Activated CD4-positive, alpha-beta T cell treated with anti-CD3 and anti-CD28 coated beads for 1 hour (primary cell): ENCODE data around the gene MAN1C1.

Experiments used
- DNase-seq: peaks from one replicate; pipeline ENCODE4 v3.0.0-alpha.2; 2020

Gene MAN1C1

DNA sequence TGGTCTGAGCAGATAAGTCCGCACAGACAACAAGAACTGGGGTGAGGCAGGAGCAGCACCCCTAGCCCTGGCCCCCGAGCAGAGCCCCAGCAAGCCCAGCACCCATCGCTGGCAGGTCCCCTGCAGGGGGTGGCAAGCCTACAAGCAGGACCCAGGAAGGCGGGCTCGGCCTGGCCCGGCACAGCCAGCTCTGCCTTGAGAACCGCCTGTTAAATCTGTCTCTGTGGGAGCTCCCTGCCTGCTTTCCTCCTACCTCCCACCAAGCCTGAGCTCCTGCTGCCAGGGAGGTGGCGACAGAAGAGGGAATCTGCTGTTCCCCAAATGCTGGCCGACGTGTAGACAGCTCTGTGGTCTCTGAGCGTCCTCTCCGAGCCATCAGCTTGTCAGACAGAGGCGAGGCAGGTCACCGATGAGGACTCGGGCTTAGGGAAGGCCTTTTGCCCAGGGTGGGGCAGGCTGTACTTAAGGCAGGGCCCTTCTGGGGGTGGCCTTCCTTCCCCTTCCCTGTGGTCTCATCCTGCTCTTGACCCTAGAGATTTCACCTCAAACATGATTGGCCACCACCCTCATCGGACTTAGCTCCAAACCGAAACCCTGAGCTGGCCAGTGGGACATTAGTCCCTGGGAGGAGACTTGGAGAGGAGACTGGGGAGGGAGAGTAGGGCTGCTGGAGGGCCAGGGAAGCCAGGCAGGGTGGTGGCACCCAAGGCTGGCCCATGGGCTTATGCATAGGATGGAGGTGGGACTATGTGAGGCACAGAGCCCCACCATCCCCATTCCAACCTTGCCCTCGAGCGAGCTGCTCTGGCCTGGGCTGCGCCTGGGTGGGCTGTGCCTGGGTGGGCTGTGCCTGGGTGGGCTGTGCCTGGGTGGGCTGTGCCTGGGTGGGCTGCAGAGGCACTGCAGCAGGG is 191.1 kb downstream of the MAN1C1 start:
- DNase-seq = no peak

DNA sequence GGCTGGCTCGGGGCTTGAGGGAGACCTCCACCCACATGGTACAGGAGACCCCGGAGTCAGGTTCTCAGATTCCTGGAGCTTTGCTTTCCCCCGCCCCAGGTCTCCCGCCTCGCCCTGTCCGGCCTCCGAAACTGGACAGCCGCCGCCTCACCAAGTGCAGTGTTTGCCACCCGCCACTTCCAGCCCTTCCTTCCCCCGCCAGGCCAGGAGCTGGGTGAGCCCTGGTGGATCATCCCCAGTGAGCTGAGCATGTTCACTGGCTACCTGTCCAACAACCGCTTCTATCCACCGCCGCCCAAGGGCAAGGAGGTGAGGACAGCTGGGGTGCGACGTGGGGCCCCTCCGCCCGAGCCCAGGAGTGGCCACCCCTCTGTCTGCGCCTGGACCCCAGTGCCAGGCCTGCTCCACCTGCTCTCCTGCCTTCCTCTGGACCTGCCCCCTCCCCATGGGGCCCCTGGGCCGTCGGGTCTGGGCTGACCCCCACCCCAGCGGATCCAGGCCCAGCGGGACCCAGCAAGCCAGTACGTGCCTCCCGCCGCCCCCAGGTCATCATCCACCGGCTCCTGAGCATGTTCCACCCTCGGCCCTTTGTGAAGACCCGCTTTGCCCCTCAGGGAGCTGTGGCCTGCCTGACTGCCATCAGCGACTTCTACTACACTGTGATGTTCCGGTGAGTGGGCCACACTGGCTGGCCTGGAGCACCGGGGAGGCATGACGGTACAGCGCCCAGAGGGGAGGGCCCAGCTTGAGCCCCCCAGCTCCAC is 192.1 kb downstream of the MAN1C1 start:
- no peak for DNase-seq

DNA sequence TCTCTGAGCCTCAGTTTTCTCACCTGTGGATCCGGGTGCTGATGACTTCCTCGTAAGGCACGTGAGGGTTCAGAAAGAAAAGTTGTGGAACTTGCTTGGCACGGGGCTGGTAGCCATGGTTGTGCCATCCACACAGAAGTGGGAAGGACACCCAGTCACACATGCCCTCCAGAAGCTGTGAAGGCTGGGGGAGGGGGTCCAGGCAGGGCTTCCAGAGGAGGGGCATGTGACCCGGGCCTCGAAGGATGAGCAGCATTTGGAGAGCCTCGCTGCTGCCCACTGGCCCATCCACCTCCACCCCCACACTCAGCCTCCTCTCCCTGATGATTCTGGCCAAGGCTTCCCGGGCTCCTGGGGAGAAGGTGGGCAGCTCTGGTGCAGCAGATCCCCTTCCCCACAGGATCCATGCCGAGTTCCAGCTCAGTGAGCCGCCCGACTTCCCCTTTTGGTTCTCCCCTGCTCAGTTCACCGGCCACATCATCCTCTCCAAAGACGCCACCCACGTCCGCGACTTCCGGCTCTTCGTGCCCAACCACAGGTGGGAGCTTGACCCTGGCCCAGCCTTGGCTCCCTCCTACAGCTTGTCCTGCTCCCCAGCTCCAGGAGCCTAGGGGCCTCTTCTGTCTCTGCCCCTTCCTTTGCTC is 192.8 kb downstream of the MAN1C1 start:
- DNase-seq = no peak

DNA sequence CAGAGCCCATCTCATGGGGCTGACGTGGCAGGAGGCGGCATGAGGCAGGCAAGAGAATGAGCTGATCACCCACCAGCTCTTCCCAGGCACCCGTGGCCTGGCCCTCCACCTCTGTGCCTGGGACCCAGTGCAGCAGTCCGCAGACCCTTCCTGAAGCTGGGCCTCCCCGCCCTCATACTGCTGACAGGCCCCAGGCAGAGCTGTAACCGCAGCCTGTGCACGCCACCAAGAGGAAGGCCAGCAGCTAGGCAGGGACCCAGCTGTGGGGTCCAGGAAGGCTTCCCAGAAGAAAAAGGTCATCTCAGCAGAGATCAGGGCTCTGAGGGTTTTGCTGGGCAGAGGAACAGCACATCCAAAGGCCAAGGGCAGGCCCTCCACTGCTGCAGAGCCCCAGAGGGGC is 193.3 kb downstream of the MAN1C1 start:
- no peak for DNase-seq

DNA sequence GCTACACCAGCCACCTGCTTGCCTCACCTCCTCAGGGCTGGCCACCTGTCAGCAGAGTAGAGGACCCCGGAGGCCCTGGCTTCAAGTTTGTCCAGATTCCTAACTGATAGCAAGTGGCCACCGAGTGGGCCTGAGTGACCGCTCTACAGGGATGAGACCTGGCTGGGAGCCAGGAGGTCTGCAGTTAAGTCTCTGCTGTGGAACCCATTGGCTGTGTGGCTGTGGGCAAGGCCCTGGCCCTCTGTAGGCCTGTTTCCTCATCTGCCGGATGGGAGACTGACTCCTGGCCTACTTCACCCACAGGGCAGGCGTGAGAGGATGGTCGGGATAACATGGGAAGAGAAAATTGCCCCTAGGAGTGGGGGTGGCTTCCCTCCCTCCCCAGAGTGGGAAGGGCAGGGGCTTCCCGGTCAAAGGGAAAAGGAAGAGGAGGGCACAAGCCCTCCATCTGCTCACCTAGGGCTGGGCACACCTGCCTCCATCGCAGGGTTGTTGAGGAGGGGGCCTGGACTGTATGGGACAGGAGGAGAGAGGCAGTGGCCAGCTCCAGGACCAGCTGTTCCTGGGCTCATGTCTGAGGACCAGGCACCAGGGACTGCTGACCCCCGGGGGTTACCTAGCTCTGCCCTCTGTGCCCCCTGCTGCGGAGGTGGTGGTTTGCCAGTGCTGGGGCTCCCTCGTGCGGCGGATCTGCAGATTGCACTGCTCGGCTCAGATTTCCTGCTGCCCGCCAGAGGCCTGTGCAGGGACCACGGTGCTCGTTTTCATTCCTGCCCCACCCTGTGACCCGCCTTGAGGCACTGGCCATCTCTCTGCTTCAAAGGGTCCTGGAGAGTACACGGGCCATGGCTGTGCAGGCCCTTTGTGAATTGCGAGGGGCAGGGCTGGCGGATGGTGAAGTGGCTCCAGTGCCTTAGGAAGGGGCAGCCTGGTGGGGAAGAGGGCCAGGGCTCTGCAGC is 194.0 kb downstream of the MAN1C1 start:
- peak; percentile 70 for DNase-seq

DNA sequence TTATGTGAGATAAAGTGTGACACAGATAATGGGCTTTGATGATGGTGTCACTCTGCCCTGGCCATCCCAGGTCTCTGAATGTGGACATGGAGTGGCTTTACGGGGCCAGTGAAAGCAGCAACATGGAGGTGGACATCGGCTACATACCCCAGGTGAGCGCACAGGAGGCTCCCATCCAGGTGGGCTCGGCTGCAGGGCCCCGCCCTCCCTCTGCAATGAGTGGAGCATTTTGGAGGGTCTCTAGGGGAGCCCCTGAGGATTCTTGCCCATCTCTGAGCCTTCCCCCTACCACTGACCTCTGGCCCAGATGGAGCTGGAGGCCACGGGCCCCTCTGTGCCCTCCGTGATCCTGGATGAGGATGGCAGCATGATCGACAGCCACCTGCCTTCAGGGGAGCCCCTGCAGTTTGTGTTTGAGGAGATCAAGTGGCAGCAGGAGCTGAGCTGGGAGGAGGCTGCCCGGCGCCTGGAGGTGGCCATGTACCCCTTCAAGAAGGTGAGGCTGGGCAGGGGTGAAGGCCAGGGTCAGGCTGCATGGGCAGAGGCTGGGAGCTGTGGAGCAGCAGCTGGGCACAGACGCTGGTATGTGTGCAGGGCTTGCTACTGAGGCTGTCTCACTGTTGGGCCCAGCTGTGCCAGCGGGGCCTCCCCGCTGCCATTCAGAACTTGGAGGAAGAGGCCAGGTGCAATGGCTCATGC is 194.9 kb downstream of the MAN1C1 start:
- no peak for DNase-seq

DNA sequence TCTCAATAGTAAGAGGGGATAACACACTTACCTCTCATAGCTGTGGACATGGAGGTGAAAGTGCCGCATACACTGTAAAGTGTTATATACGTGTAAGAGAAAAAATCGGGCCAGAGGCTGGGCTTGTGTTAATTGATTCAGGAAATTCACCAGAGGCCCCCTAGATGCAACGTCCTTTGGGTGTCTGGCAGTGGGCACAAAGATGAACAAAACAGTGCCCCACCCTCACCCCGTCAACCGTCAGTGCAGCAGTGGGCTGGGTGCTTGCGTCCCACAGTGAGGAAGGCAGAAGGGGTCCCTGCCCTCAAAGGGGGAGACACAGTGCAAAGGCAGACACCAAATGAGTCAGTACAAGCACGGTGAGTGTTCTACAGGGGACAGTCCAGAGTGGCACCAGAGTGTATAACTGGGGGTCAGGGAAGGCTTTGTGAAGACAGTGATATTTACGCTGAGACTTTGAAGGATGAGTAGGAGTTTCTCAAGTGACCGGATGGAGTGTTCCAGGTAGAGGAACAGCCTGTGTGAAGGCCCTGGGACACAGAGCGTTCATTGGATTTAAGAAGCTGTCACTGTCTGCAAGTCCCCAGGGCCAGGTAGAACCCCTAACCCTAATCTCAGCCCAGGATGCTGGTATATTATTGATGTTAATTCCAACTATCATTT is 196.6 kb downstream of the MAN1C1 start:
- no peak for DNase-seq

DNA sequence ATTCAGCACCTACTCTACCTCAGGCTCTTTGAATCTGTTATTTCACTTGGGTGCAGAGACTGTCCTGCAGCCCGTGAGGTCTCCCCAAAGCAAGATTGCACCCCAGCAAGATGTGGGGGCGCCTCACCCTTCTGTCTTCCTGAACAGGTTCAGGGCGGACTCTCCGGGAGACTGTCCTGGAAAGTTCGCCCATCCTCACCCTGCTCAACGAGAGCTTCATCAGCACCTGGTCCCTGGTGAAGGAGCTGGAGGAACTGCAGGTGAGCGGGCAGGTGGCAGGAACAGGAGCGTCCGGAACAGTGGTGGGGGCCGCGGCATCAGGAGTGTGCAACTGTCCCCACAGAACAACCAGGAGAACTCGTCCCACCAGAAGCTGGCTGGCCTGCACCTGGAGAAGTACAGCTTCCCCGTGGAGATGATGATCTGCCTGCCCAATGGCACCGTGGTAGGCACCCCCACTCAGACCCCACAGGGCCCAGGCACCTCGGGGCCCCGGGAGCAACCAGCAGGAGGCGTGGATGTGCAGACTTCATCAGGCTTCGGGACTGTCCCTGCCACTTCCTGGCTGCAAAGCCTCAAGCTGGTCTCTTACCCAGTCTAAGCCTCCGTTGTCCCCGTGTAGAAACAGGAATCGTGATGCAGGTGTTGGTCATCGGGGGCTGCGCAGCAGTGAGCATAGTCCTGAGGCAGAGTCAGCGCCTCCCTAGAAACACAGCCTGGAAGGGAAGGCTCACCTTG is 197.3 kb downstream of the MAN1C1 start:
- no peak for DNase-seq

DNA sequence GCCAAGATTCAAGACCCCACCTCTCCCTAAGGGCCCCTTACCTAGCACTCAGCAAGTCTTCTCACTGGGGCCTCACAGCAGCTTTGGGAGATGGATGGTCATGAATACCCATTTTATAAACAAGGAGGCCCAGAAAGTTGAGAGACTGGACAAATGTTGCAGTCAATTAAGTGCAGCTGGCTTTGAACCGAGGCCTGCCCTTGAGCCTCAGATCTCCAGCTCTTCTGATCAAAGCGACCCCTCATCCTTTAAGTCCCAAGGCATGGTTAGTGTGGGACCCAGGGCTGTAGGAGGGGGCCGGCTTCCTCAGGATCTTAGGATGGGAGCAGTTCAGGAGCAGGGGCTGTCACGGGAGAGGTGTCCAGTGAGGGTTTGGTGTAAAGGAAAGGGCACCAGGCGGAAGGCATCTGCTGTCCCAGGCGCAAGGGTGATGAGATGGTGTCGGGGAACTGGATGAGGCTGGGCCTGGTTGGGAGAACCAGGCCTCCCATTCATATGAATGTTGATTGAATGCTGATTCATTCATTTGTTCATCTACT is 198.0 kb downstream of the MAN1C1 start:
- no peak for DNase-seq

DNA sequence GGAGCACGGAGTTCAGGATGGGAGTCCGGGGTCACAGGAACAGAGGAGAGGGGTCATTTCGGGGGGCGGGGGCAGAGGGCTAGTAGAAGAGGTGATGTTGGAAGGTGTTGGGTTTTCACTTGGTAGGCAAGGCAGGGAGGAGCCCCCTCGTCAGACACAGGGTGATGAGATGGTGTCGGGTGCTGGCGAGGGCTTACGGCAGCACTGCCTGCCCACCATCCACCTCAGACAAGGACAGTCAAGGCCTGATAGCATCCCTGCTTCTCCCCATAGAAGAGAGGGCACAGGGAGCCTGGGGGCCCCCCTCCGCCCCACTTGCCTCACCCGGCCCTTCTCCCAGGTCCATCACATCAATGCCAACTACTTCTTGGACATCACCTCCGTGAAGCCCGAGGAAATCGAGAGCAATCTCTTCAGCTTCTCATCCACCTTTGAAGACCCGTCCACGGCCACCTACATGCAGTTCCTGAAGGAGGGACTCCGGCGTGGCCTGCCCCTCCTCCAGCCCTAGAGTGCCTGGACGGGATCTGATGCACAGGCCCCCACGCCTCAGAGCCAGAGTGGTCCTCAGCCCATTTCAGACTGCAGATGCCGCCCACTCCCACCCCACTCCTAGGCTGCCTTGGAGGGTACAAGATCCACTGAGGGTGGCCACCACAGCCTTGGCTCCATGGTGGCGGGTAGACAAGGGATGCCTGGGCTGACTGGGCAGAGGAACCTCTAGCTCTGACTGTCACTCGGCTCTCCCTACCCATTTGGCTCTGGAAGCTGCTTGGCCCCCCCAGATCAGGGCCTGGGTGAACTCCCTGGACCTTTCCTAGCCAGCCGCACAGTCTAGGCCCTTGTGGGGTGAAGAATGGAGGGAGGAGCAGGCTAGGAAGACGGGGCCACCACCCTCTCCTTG is 198.9 kb downstream of the MAN1C1 start:
- DNase-seq = no peak

DNA sequence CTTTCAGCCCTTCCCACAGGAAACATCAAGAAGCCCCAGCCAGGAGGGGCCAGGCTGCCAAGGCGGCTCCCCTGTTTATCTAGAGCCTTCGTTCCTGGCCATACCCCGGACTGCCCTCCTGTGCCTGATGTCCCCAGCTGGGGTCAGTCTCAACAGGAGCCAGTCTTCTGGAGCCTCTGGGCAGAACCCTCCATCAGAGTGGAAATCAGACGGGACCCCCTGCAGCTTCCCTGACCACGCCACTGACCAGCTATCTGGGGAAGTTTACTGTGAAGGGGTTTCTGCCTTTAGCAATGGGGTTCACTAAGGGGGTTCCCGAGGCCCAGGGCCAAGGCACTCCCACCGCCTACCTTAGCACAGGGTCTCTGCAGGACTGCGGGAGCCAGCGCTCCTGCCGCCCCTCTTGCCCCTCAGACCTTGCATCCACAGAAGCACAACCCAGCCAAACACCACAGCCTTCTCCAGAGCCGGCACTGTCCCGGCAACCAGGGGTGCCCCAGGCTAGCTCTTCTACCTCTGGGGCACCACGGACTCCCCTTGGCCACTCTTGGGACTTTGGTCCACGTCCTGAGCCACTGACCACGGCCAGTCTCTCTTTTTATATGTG is 199.6 kb downstream of the MAN1C1 start:
- no peak for DNase-seq

DNA sequence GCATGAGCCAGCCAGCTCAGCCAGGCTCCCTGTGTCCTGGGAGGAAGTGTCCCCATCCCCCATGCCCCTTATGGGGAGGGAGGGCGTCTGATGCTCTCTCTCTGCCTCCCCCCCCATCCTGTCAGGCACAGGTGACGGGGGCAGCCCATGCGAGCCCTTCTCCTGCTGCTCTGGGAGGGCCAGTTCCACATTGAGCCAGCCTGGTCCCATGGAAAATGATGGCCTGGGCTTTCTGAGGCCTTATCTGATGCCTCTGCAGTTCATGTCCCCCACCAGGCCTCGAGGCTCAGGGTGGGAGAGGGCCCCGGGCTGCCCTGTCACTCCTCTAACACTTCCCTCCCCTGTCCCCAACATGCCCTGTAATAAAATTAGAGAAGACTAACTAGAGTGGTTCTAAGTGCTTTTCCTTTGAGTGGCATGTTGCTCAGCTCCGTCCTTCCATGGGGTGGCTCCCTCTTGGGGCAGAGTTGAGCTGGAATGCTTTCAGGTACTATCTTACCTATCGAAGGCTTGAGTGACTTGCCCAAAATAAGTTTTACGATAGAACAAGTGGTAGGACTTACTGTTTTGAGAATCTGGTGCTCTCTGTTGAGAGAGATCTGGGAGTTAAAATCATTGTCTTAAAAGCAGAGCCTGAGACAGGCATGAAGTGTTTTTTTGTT is 201.4 kb downstream of the MAN1C1 start:
- DNase-seq = no peak

DNA sequence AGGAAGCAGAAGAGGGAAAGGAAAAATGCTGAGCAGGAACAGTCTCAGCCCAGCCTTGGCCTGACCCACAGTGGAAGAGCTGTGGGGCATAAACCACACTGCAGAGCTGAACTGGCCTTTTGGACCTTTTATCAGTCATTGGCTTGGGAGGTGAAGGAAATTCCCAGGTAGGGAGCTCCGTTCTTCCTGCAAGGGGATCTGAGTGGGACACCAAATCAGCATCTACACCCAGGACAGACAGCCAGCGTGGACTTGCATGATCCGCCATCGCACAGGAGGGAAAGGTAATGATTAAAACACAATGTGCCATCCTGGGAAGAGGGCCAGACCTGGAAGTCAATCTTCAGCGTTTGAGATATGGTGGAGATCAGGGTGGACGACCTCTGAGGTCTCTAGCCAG is 202.0 kb downstream of the MAN1C1 start:
- no peak for DNase-seq

DNA sequence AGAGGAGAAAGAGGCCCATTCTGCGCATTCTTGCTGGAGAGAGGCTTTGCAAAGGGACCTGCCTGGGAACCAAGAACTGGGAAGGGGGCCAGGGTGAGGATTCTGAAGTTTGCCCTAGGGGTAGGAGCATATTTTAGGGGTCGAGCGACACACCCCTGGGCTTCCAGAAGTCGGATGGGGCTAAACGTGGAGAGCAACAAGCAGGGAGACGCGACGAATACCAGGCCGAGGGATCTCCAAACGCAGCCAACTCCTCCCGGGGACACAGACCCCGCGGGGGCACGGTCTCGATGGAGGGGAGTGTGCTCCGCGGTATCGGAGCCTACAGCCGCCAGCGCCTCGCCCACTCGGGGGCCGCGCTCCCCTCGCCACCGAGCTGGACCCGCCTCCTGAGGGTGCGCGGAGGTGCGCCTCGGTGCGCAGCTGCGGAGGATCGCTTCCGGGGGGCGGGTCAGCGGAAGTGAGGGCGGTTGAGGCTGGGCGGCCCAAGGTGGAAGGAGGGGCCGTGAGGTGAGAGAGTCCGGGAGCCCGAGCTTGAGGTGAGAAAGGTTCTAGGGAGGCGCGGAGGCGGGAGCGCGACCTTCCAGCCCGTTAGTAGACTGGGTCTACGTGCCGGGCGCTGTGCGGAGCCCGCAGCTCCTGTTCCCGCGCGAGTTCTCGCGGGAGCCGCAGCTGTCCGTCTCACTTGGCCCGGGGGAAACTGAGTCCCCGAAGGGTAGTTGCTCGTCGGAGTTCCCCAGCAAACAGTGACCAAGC is 203.1 kb downstream of the MAN1C1 start, which contains the start of gene MTFR1L:
MTFR1L (plus strand) TSS at position 464 of the 756 bp plus-strand sequence. CDS start 3,151 bp downstream, outside the sequence.
- peak; percentile 87 for DNase-seq

DNA sequence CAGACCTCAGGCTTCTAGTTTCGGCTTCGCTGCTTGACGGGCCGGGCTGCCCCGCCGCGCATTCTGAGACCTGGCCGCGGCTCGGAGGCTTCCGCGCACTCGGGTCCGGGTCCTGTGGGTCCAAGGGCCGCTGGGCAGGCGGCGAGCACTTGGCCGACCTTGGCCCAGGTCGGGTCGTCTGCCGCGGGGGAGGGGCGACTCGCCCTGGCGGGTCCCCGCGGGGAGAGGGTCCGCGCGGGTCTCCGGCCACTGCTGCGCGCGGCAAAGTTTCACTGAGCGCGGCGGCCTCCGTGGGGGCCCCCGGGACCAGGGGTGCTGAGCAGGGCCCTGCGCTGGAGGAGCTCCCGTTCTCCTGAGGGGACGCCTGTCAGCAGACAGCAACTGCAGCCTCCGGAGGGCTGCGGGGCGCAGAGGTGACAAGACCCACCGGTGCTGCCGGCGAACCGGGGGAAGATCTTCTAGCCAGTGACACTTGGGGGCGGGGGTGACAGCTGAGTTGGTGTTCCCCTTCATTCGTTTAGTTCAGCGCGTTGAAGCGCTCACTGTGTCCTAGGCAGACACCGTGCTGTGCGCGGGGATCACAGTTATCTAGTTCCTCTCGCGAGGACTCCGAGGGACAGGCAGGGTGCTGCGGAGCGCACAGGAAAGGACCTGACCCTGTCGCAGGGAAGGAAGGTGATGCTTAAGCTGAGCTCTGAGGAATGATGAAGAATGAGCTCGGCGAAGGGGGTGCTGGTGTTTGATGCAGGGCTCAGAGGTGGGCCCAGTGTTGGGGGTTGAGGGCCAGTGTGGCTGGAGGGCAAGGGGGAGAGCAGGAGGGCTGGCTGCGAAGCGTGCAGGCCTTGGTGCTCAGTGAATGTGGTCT is 203.9 kb downstream of the MAN1C1 start:
- peak; percentile 55 for DNase-seq

DNA sequence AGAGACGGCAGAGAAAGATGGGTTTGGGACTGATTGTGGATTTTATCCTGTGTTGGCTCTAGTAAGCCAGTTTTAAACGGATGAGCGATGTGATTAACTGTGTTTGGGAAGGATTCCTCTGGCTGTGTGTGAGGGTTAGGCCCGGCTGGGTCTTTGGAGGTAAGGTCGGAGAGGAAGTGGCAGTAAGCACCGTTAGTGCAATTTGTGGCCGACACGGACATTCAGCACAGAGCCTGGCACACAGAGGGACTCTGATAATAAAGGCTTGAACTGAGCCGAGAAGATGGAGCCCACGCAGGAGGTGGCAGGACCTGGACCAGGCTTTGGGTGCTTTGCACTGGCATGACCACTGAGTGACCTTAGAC is 204.5 kb downstream of the MAN1C1 start:
- DNase-seq = no peak
